WI38 (cell line): ENCODE results near the gene TREM1.

Experiments
- H3K4me3 ChIP-seq: 2 replicates; pipeline ENCODE4 v1.5.1; 2011; ENCODE audit warnings: low read depth, mild to moderate bottlenecking, control low read depth, low read length
- TF ChIP-seq, protein P1 (sequence below): IDR thresholded peaks from 2 replicates; pipeline ENCODE4 v1.5.1; 2012; ENCODE audit warnings: low read depth, mild to moderate bottlenecking, control low read depth, low read length

TREM1 gene

DNA sequence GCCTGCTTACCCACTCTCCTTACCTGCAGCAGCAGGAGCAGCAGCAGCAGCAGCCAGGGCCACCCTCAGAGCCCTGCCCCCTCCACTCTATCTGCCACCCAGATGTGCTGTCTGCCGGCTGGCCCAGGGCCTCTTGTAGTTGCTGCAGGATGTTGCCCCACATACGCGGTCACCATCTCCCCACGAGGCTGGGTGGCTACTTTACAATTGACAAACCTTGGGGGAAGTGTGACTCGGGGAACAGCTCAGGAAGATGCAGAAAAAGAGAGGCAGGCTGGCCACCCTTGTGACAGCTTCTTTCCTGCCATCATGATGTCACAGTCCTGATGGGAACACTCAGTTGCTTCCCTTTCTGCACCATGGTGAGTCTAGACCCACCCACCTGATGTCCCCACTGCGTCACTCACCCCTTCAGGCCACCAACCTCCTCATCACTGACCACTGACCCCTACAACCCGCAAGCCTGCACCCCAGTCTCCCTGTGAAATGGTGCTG, 14.5 kb downstream of the TREM1 start:
- TF ChIP-seq, protein P1, sequence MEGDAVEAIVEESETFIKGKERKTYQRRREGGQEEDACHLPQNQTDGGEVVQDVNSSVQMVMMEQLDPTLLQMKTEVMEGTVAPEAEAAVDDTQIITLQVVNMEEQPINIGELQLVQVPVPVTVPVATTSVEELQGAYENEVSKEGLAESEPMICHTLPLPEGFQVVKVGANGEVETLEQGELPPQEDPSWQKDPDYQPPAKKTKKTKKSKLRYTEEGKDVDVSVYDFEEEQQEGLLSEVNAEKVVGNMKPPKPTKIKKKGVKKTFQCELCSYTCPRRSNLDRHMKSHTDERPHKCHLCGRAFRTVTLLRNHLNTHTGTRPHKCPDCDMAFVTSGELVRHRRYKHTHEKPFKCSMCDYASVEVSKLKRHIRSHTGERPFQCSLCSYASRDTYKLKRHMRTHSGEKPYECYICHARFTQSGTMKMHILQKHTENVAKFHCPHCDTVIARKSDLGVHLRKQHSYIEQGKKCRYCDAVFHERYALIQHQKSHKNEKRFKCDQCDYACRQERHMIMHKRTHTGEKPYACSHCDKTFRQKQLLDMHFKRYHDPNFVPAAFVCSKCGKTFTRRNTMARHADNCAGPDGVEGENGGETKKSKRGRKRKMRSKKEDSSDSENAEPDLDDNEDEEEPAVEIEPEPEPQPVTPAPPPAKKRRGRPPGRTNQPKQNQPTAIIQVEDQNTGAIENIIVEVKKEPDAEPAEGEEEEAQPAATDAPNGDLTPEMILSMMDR: no peak
- H3K4me3 ChIP-seq: no peak overlapping the region

DNA sequence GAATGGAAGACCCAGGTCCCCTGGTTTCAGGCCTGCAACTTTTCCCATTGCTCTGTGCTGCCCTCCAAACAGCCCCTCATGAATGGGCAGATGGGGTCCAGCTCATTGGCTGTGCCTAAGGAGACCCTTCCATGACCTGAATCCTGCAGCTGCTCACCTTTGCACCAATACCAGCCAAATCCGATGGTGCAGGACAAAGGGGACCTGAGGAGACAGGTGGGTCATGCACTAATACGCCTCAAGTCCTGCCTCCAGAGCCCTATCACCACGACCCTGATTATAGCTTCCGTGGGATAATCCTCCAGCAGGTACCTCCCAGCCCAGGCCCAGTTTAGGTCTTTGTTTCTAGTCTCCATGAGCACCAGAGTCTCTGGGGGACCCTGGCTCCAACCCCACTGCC, 16.8 kb downstream of the TREM1 start:
- H3K4me3 ChIP-seq: no peak overlapping the region
- TF ChIP-seq, protein P1: no peak

DNA sequence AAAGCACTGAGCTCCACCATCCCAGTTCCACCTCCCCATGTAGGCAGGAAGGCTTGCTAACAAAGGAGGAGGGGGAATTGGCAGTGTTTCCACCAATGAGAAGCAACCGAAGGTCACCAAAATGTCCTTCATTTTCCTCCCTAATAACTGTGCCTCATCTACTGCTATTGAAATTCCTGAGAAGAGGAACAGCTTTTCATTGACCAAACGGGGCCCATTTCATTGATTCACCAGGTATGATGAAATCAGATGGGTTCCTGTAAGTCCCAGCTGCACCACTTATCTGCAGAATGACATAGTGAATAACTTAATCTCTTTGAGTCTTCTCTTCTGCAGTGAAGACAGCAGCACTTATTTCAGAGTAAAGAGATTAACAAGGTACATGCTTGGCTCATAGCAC, 17.3 kb downstream of the TREM1 start:
- TF ChIP-seq, protein P1: no peak
- no peak overlapping the region for H3K4me3 ChIP-seq

DNA sequence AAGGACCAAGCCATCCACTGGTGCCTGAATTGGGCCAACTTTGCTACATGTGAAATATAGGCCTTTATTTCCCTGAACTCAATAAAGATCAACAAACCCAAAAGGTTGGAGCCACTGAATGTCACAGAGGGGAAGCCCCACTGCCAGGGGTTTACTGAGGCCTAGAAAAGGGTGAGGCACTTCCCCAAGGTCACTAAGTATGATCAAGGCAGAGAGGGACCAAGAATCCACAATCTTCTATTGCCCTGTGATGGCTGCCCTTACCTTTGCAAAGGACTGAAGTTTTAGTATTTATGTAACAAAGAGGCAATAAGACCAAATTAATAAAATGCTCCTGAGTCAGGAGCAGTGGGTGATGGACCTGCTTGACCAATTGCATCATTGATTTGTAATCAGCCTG, 18.0 kb downstream of the TREM1 start:
- no peak overlapping the region for H3K4me3 ChIP-seq
- TF ChIP-seq, protein P1: no peak

DNA sequence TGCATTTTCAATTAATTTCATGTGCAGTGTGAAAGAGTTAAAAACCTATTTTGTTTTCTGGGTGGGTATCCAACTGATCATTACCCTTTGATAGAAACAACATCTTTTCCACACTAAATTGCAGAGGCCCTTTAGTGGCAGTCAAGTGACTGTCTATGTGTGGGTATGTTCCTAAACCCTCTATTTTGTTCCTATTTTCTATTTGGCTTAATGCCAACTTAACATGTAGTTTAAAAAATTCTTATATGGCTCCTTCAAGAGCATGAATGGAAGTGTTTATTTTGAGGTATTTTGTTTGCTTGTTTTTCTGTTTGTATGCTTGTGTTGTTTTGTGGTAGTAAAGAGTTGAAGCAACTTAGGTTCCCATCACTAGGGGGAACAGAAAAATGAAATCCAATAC, 19.9 kb downstream of the TREM1 start:
- TF ChIP-seq, protein P1: no peak
- no peak overlapping the region for H3K4me3 ChIP-seq

DNA sequence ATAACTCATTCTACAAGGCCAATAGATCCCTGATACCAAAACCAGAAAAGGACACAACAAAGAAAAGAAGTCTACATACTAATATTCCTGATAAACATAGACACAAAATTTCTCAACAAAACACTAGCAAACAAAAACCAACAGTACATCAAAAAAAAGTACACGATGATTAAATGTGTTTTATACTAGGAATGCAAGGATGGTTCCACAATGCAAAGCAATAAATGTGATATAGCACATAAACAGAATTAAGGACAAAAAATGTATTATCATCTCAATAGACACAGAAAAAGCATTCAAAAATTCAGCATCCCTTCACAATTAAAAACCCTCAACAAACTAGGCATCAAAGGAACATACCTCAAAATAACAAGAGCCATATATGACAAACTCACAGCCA, 23.2 kb downstream of the TREM1 start:
- no peak overlapping the region for H3K4me3 ChIP-seq
- TF ChIP-seq, protein P1: no peak

DNA sequence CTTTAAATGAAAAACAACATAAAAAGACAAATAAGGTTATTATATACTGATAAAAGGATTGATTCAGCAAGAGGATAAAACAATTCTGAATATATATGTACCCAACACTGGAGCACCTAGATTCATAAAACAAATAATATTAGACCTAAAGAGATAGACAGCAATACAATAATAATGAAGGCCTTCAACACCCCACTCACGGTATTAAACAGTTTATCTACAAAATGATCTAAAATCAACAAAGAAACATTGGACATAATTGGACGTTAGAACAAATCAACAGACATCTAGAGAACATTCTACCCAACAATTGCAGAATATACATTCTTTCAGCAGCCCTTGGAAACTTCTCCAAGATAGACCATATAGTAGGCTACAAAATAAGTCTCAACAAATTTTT, 24.1 kb downstream of the TREM1 start:
- no peak overlapping the region for H3K4me3 ChIP-seq
- TF ChIP-seq, protein P1: no peak
